ENCODE measurements around the gene MEGF8. TPM values are rescaled to one million over a fixed set of nuclear protein-coding genes. Genes with fewer than 3 reads are reported as not detected.

The MEGF8 gene
- total and polyA plus RNA-seq, 4 donors: 6.0 to 21.7 (median 11.1) TPM

DNA sequence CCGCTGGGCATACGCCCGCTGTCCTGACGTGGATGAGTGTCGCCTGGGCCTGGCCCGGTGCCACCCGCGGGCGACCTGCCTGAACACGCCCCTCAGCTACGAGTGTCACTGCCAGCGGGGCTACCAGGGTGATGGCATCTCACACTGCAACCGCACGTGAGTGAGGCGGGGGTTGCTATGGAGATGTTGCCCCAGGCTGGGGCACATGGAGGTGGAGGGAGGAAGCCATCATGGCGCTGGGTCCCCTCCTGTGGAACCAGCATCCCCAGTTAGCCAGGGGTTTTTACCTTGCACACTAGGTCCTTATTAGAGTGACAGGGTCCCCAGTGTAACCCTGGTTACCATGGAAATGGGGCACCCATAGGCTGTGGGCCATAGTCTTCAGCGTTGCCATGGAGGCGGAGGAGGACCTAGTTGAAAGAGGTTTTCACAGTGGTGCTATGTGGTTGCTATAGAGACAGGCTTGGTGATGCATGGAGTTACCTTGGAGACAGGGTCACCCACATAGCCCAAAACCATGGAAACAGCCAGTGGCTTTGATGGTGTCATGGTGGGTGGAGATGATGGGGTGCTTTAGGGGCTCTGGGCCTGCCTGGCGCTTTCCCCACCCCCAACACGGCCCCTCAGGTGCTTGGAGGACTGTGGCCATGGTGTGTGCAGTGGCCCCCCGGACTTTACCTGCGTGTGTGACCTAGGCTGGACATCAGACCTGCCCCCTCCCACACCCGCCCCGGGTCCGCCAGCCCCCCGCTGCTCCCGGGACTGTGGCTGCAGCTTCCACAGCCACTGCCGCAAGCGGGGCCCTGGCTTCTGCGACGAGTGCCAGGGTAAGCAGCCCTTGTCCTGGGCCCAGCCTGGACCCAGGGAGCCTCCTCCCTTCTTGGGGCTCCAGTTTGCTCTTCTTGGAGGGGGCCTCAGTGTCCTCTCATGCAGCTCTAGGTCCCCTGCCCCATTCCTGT lies 27.1 kb downstream of the MEGF8 start:
- H3K36me3 ChIP-seq (ENCODE audit: control insufficient read depth in 4 of 4, insufficient read depth in 4 of 4, low read length in 4 of 4): peaks cover 5 to 35% (median 21%) of the 10 kb centered on the region in 4 donors
- no peaks in the 10 kb centered on the region for H3K4me1 ChIP-seq (ENCODE audit: control insufficient read depth in 5 of 5, insufficient read depth in 5 of 5, low read length in 5 of 5)
- TF ChIP-seq, protein P1, sequence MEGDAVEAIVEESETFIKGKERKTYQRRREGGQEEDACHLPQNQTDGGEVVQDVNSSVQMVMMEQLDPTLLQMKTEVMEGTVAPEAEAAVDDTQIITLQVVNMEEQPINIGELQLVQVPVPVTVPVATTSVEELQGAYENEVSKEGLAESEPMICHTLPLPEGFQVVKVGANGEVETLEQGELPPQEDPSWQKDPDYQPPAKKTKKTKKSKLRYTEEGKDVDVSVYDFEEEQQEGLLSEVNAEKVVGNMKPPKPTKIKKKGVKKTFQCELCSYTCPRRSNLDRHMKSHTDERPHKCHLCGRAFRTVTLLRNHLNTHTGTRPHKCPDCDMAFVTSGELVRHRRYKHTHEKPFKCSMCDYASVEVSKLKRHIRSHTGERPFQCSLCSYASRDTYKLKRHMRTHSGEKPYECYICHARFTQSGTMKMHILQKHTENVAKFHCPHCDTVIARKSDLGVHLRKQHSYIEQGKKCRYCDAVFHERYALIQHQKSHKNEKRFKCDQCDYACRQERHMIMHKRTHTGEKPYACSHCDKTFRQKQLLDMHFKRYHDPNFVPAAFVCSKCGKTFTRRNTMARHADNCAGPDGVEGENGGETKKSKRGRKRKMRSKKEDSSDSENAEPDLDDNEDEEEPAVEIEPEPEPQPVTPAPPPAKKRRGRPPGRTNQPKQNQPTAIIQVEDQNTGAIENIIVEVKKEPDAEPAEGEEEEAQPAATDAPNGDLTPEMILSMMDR (IDR thresholded peaks at IDR 0.05; ENCODE audit: control extremely low read depth, extremely low read depth): no peak

DNA sequence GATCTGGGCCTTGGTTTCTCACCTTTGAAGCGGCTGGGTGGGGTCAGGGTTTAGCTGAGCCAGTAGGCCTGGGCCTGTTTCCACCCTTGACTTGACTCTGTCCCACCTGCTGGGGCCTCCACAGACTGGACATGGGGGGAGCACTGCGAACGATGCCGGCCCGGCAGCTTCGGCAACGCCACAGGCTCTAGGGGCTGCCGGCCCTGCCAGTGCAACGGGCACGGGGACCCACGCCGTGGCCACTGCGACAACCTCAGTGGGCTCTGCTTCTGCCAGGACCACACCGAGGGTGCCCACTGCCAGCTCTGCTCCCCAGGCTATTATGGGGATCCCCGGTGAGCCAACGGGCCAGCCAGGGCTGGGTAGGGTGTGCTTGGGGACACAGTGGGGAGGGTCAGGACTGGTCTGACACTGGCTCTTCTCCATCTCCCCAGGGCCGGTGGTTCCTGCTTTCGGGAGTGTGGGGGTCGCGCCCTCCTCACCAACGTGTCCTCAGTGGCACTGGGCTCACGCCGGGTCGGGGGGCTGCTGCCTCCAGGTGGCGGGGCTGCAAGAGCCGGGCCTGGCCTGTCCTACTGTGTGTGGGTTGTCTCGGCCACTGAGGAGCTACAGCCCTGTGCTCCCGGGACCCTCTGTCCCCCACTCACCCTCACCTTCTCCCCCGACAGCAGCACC lies 28.0 kb downstream of the MEGF8 start:
- Histone ChIP-seq H3K9me3 (ENCODE audit: control insufficient read depth in 4 of 4, insufficient read depth in 3 of 4, low read length in 3 of 4) (no peaks in the 10 kb centered on the region), H3K4me3 (no peak overlapping the region), H3K27me3 (ENCODE audit: control insufficient read depth in 3 of 3, insufficient read depth in 3 of 3, low read length in 2 of 3) (no peaks in the 10 kb centered on the region), H3K27ac (ENCODE audit: low read depth in 1 of 2, low read length in 1 of 2) (no peak overlapping the region), H3K4me1 (ENCODE audit: control insufficient read depth in 5 of 5, insufficient read depth in 5 of 5, low read length in 5 of 5) (no peaks in the 10 kb centered on the region), H3K9ac (ENCODE audit: insufficient read depth in 1 of 2, low read length in 2 of 2) (no peak overlapping the region), H3K36me3 (ENCODE audit: control insufficient read depth in 4 of 4, insufficient read depth in 4 of 4, low read length in 4 of 4) (peaks cover 5 to 35% (median 18%) of the 10 kb centered on the region in 4 donors)
- TF ChIP-seq, protein P1 (IDR thresholded peaks at IDR 0.05; ENCODE audit: control extremely low read depth, extremely low read depth): no peak
- DNase-seq (no peak), ATAC-seq (ENCODE audit: insufficient read depth, low FRiP score) (no peak)
- WGBS, 2 donors: 95 to 98% methylated on average over 27 to 29 of the region's 29 CpGs

More for the DNA sequence above, 27.1 kb downstream of the MEGF8 start:
- Histone ChIP-seq H3K9me3 (ENCODE audit: control insufficient read depth in 4 of 4, insufficient read depth in 3 of 4, low read length in 3 of 4) (no peaks in the 10 kb centered on the region), H3K27ac (ENCODE audit: low read depth in 1 of 2, low read length in 1 of 2) (no peak overlapping the region), H3K4me3 (no peak overlapping the region), H3K9ac (ENCODE audit: insufficient read depth in 1 of 2, low read length in 2 of 2) (no peak overlapping the region), H3K27me3 (ENCODE audit: control insufficient read depth in 3 of 3, insufficient read depth in 3 of 3, low read length in 2 of 3) (no peaks in the 10 kb centered on the region)
- WGBS, 2 donors: 92 to 96% methylated on average over 28 to 31 of the region's 31 CpGs
- ATAC-seq (ENCODE audit: insufficient read depth, low FRiP score) (no peak), DNase-seq (no peak)

DNA sequence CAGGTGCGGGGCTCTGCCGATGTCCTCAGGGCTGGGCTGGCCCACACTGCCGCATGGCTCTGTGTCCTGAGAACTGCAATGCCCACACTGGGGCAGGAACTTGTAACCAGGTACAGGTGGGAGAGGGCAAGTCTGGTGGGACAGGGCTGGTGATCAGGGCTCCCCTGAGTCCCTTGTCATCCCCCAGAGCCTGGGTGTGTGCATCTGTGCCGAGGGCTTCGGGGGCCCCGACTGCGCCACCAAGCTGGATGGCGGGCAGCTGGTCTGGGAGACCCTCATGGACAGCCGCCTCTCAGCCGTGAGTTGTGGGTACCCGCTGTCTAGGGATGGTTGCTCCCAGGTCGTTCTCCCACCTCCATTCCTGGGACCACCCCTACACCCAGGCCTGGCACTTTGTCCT lies 30.5 kb downstream of the MEGF8 start:
- Histone ChIP-seq H3K9ac (ENCODE audit: insufficient read depth in 1 of 2, low read length in 2 of 2) (no peak overlapping the region), H3K36me3 (ENCODE audit: control insufficient read depth in 4 of 4, insufficient read depth in 4 of 4, low read length in 4 of 4) (peaks cover 8 to 38% (median 12%) of the 10 kb centered on the region in 4 donors), H3K9me3 (ENCODE audit: control insufficient read depth in 4 of 4, insufficient read depth in 3 of 4, low read length in 3 of 4) (no peaks in the 10 kb centered on the region), H3K27ac (ENCODE audit: low read depth in 1 of 2, low read length in 1 of 2) (no peak overlapping the region), H3K27me3 (ENCODE audit: control insufficient read depth in 3 of 3, insufficient read depth in 3 of 3, low read length in 2 of 3) (no peaks in the 10 kb centered on the region), H3K4me1 (ENCODE audit: control insufficient read depth in 5 of 5, insufficient read depth in 5 of 5, low read length in 5 of 5) (no peaks in the 10 kb centered on the region), H3K4me3 (no peak overlapping the region)
- DNase-seq (no peak), ATAC-seq (ENCODE audit: insufficient read depth, low FRiP score) (no peak)
- 94 to 99% methylated on average over 8 to 12 of the region's 12 CpGs for whole genome bisulfite sequencing, 2 donors
- TF ChIP-seq, protein P1 (IDR thresholded peaks at IDR 0.05; ENCODE audit: control extremely low read depth, extremely low read depth): no peak

All from lung (tissue), 12 donors.